CD14-positive monocyte (primary cell): ENCODE results near the gene KCNIP3. TPM values are rescaled to one million over a fixed set of nuclear protein-coding genes. Genes with fewer than 3 reads are reported as not detected.
"Not testable (repeated sequence)": the region's sequence is repeated elsewhere in the genome, so short reads cannot be mapped to it uniquely, and the experiment has no call there.

Experiments used
- DNase-seq, 3 donors: peaks; one replicate each; pipeline ENCODE4 v3.0.0-alpha.2; 2011 to 2022
- H2AFZ ChIP-seq: 2 replicates; pipeline ENCODE4 v1.6.0; 2012; ENCODE audit warnings: mild to moderate bottlenecking, low read depth, low read length, inconsistent platforms; ENCODE audit not compliant: insufficient read depth, poor library complexity, severe bottlenecking
- H3K27ac ChIP-seq, 2 donors: 1 replicate in 1 of 2; 2 replicates in 1 of 2; pipeline ENCODE4 v1.5.1; 2012 to 2013; ENCODE audit warnings: low read length in 2 of 2, control low read depth in 1 of 2, inconsistent platforms in 1 of 2, low read depth in 1 of 2, mild to moderate bottlenecking in 1 of 2
- H3K27me3 ChIP-seq, 2 donors: one replicate each; pipeline versions ENCODE4 v1.6.0 to v1.6.1; 2011 to 2013; ENCODE audit warnings: low read length in 2 of 2; ENCODE audit not compliant: control insufficient read depth in 2 of 2, insufficient read depth in 2 of 2
- H3K36me3 ChIP-seq, 2 donors: replicated peaks in 1 of 2; 1 replicate in 1 of 2; 2 replicates in 1 of 2; pipeline versions ENCODE4 v1.5.1 to v1.6.1; 2012 to 2013; ENCODE audit warnings: low read length in 2 of 2, control low read depth in 1 of 2, inconsistent platforms in 1 of 2, mild to moderate bottlenecking in 1 of 2; ENCODE audit not compliant: insufficient read depth in 2 of 2, control insufficient read depth in 1 of 2
- H3K4me1 ChIP-seq, 2 donors: 1 replicate in 1 of 2; 2 replicates in 1 of 2; pipeline versions ENCODE4 v1.5.1 to v1.6.1; 2012 to 2013; ENCODE audit warnings: low read length in 2 of 2, control low read depth in 1 of 2, inconsistent platforms in 1 of 2, mild to moderate bottlenecking in 1 of 2, moderate library complexity in 1 of 2; ENCODE audit not compliant: insufficient read depth in 2 of 2, control insufficient read depth in 1 of 2
- H3K4me2 ChIP-seq: replicated peaks from 2 replicates; pipeline ENCODE3; 2012; ENCODE audit warnings: low read length, moderate library complexity, mild to moderate bottlenecking; ENCODE audit not compliant: poor library complexity, severe bottlenecking; ENCODE audit errors: extremely low read depth
- H3K4me3 ChIP-seq, 3 experiments: fragments of 200-600 bp in 1 of 3; sonication (generic) in 1 of 3; replicated peaks in 1 of 3; 1 replicate in 2 of 3; 2 replicates in 1 of 3; pipeline ENCODE4 v1.5.1; 2011 to 2013; ENCODE audit warnings: low read length in 3 of 3, mild to moderate bottlenecking in 3 of 3, control low read depth in 2 of 3, low read depth in 2 of 3, inconsistent platforms in 1 of 3, moderate library complexity in 1 of 3
- H3K79me2 ChIP-seq: 2 replicates; pipeline ENCODE4 v1.6.0; 2012; ENCODE audit warnings: mild to moderate bottlenecking, control low read depth, inconsistent platforms, low read length, moderate library complexity; ENCODE audit not compliant: insufficient read depth
- H3K9ac ChIP-seq: 2 replicates; pipeline ENCODE4 v1.6.0; 2017; ENCODE audit warnings: low read length, mild to moderate bottlenecking; ENCODE audit not compliant: insufficient read depth, poor library complexity, severe bottlenecking
- H3K9me3 ChIP-seq, 2 donors: replicated peaks in 1 of 2; 1 replicate in 1 of 2; 2 replicates in 1 of 2; pipeline versions ENCODE4 v1.5.1 to v1.6.1; 2012 to 2013; ENCODE audit warnings: low read length in 2 of 2, control low read depth in 1 of 2; ENCODE audit not compliant: control insufficient read depth in 1 of 2, insufficient read depth in 1 of 2
- H4K20me1 ChIP-seq: 2 replicates; pipeline ENCODE4 v1.6.0; 2012; ENCODE audit warnings: mild to moderate bottlenecking, low read length, control low read depth, moderate library complexity; ENCODE audit not compliant: insufficient read depth
- H3K27ac Mint-ChIP-seq, 7 donors: one replicate each; pipeline ENCODE4 v1.8.0; 2020; ENCODE audit warnings: mild to moderate bottlenecking in 7 of 7, mixed read lengths in 7 of 7, moderate library complexity in 6 of 7, inconsistent platforms in 2 of 7
- H3K27me3 Mint-ChIP-seq, 3 donors: one replicate each; pipeline ENCODE4 v1.8.0; 2021 to 2022; ENCODE audit warnings: low read depth in 3 of 3, mild to moderate bottlenecking in 3 of 3, mixed read lengths in 3 of 3, moderate library complexity in 3 of 3, inconsistent platforms in 1 of 3
- H3K36me3 Mint-ChIP-seq, 2 donors: one replicate each; pipeline ENCODE4 v1.8.0; 2020; ENCODE audit warnings: mixed read lengths in 2 of 2, inconsistent platforms in 1 of 2, mild to moderate bottlenecking in 1 of 2
- H3K4me1 Mint-ChIP-seq: one replicate; pipeline ENCODE4 v1.8.0; 2020; ENCODE audit warnings: mild to moderate bottlenecking, mixed read lengths
- H3K4me3 Mint-ChIP-seq, 2 donors: one replicate each; pipeline ENCODE4 v1.8.0; 2020; ENCODE audit warnings: mild to moderate bottlenecking in 2 of 2, mixed read lengths in 2 of 2, moderate library complexity in 1 of 2
- H3K9me3 Mint-ChIP-seq, 7 donors: one replicate each; pipeline ENCODE4 v1.8.0; 2020 to 2022; ENCODE audit warnings: mixed read lengths in 7 of 7, mild to moderate bottlenecking in 6 of 7, moderate library complexity in 6 of 7, inconsistent platforms in 2 of 7
- CTCF ChIP-seq: fragments of 200-600 bp; IDR thresholded peaks from one replicate; pipeline ENCODE4 v1.8.0; 2022; ENCODE audit warnings: antibody characterized with exemption, mild to moderate bottlenecking
- WGBS: methylation state at CpG from one replicate; pipeline ENCODE4 v1.1.5; 2013; ENCODE audit warnings: missing lambda C conversion rate; ENCODE audit not compliant: insufficient coverage; 5-methylcytosine and 5-hydroxymethylcytosine counted together
- intact Hi-C, 2 donors: fragments of 100-400 bp; cut with micrococcal nuclease; formaldehyde crosslinking; loops; one replicate each; pipeline versions ENCODE4 v1.15.0 to v1.15.1; 2023
- polyA plus RNA-seq, 3 donors: library from polyadenylated mRNA; depleted of rRNA in 1 of 3; unstranded in 2 of 3; stranded (reverse) in 1 of 3; fragments of 300-500 nt in 2 of 3; fragments of >200 nt in 1 of 3; fragmentation: Illumina TruSeq in 2 of 3; gene quantifications; 1 replicate in 2 of 3; 2 replicates in 1 of 3; pipeline ENCODE4 v1.2.3, GENCODE V29; 2012 to 2021

KCNIP3 gene
- polyA plus RNA-seq, 3 donors = not detected

GRCh38 chr2:95269036-95269680 lies 28.0 kb upstream of the KCNIP3 start:
- 92% methylated on average over 8 of the region's 10 CpGs for WGBS
- Histone ChIP-seq H3K36me3 (no peaks in the 10 kb centered on the region), H3K79me2 (no peaks in the 10 kb centered on the region), H4K20me1 (no peaks in the 10 kb centered on the region), H3K9ac (no peak overlapping the region), H3K27ac (no peak overlapping the region), H3K4me1 (no peaks in the 10 kb centered on the region), H3K4me3 (no peak overlapping the region), H3K27me3 (no peaks in the 10 kb centered on the region), H2AFZ (no peak overlapping the region), H3K4me2 (no peak overlapping the region), H3K9me3 (no peaks in the 10 kb centered on the region)
- intact Hi-C loops = no loop called here
- Mint-ChIP-seq H3K27me3 (peaks cover 0 to 7% (median 5%) of the 10 kb centered on the region in 3 donors), H3K36me3 (no peaks in the 10 kb centered on the region), H3K4me1 (no peaks in the 10 kb centered on the region), H3K4me3 (no peak overlapping the region), H3K27ac (no peak overlapping the region), H3K9me3 (peaks cover 0 to 3% (median 0%) of the 10 kb centered on the region in 7 donors)
- no peak for TF ChIP-seq CTCF
- DNase-seq = no peak

DNA sequence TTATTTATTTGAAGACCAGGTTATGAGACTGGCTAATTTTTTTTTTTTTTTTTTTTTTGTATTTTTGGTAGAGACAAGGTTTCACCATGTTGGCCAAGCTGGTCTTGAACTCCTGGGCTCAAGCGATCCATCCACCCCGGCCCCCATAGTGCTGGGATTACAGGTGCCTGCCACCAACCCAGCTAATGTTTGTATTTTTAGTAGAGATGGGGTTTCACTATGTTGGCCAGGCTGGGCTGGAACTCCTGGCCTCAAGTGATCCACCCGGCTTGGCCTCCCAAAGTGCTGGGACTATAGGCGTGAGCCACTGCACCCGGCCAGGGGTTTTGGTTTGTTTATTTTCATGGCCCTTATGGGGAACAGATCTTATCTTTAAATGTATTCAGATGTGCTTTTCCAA lies 27.4 kb upstream of the KCNIP3 start:
- H3K9me3 ChIP-seq, H3K4me1 Mint-ChIP-seq, DNase-seq, H3K27ac ChIP-seq, H3K27ac Mint-ChIP-seq, H3K27me3 Mint-ChIP-seq, H3K79me2 ChIP-seq, H3K4me3 ChIP-seq, H2AFZ ChIP-seq, H3K4me1 ChIP-seq, H4K20me1 ChIP-seq, H3K27me3 ChIP-seq, H3K9ac ChIP-seq, intact Hi-C loops, H3K4me3 Mint-ChIP-seq, H3K36me3 Mint-ChIP-seq, H3K9me3 Mint-ChIP-seq, H3K4me2 ChIP-seq, H3K36me3 ChIP-seq: not testable (repeated sequence)
- WGBS = 94% methylated on average over 5 of the region's 5 CpGs
